ENCODE measurements around the gene NEURL1. TPM values are rescaled to one million over a fixed set of nuclear protein-coding genes. Genes with fewer than 3 reads are reported as not detected.

NEURL1 gene
- total RNA-seq, 3 donors from 2014 or later: 15.9 to 68.7 (median 42.9) TPM

- peak in 2 of 3 donors; percentile 56 to 70 for DNase-seq
- peak; percentile 79 for ATAC-seq
- intact Hi-C loops (cut with DNase I, micrococcal nuclease): no loop called here
- Histone ChIP-seq H3K4me3 (no peak overlapping the region), H3K4me1 (ENCODE audit: low read depth) (peaks cover 3% of the 10 kb centered on the region), H3K9me3 (no peaks in the 10 kb centered on the region), H3K36me3 (ENCODE audit: low read depth) (no peaks in the 10 kb centered on the region)
- no peak for TF ChIP-seq CTCF (IDR thresholded peaks at IDR 0.05)
These were observed 77.5 kb downstream of the NEURL1 start for GRCh38 chr10:103570844-103571655.

GRCh38 chr10:103571656-103571975, 78.1 kb downstream of the NEURL1 start:
- H3K36me3 ChIP-seq (ENCODE audit: low read depth): no peaks in the 10 kb centered on the region
- no peak overlapping the region for H3K4me3 ChIP-seq
- no peak for TF ChIP-seq CTCF (IDR thresholded peaks at IDR 0.05)
- no peak for DNase-seq
- intact Hi-C loops (cut with DNase I, micrococcal nuclease): no loop called here
- no peak for ATAC-seq
- H3K4me1 ChIP-seq (ENCODE audit: low read depth): peaks cover 3% of the 10 kb centered on the region
- no peaks in the 10 kb centered on the region for H3K9me3 ChIP-seq

- H3K4me1 ChIP-seq (ENCODE audit: low read depth): peaks cover 3% of the 10 kb centered on the region
- no peaks in the 10 kb centered on the region for H3K36me3 ChIP-seq (ENCODE audit: low read depth)
- no peak for TF ChIP-seq CTCF (IDR thresholded peaks at IDR 0.05)
- ATAC-seq (no peak), DNase-seq (no peak)
- H3K4me3 ChIP-seq: no peak overlapping the region
- intact Hi-C loops (cut with DNase I, micrococcal nuclease): no loop called here
- H3K9me3 ChIP-seq: no peaks in the 10 kb centered on the region
These were observed 79.1 kb downstream of the NEURL1 start for GRCh38 chr10:103572347-103573204.

- Histone ChIP-seq H3K4me3 (no peak overlapping the region), H3K36me3 (ENCODE audit: low read depth) (no peaks in the 10 kb centered on the region), H3K4me1 (ENCODE audit: low read depth) (peaks cover 3% of the 10 kb centered on the region), H3K9me3 (no peaks in the 10 kb centered on the region)
- intact Hi-C loops (cut with DNase I, micrococcal nuclease): no loop called here
- DNase-seq (peak in 1 of 3 donors; percentile 24), ATAC-seq (no peak)
- TF ChIP-seq CTCF (IDR thresholded peaks at IDR 0.05): no peak
These were observed 79.6 kb downstream of the NEURL1 start for GRCh38 chr10:103573205-103573487.

GRCh38 chr10:103574097-103575061, 80.9 kb downstream of the NEURL1 start:
- H3K36me3 ChIP-seq (ENCODE audit: low read depth): no peaks in the 10 kb centered on the region
- no peak for TF ChIP-seq CTCF (IDR thresholded peaks at IDR 0.05)
- H3K4me1 ChIP-seq (ENCODE audit: low read depth): peaks cover 13% of the 10 kb centered on the region
- DNase-seq (no peak), ATAC-seq (no peak)
- intact Hi-C loops (cut with DNase I, micrococcal nuclease): no loop called here
- H3K4me3 ChIP-seq: no peak overlapping the region
- no peaks in the 10 kb centered on the region for H3K9me3 ChIP-seq
